Uterus (tissue), 2 donors: Measurements from ENCODE around the gene AKAP17A.

Experiments used
- POLR2A ChIP-seq, 2 donors: fragments of 450-650 bp; IDR thresholded peaks; one replicate each; pipeline ENCODE4 v1.6.1; 2016; ENCODE audit warnings: antibody characterized with exemption in 2 of 2, mild to moderate bottlenecking in 1 of 2, moderate library complexity in 1 of 2
- TF ChIP-seq, protein P1 (sequence below), 4 experiments: fragments of 200-600 bp in 2 of 4; fragments of 450-650 bp in 2 of 4; sonication (generic) in 2 of 4; IDR thresholded peaks; one replicate each; pipeline ENCODE4 v1.5.1; 2016 to 2019; ENCODE audit warnings: antibody characterized with exemption in 4 of 4, mild to moderate bottlenecking in 2 of 4, moderate library complexity in 1 of 4

DNA sequence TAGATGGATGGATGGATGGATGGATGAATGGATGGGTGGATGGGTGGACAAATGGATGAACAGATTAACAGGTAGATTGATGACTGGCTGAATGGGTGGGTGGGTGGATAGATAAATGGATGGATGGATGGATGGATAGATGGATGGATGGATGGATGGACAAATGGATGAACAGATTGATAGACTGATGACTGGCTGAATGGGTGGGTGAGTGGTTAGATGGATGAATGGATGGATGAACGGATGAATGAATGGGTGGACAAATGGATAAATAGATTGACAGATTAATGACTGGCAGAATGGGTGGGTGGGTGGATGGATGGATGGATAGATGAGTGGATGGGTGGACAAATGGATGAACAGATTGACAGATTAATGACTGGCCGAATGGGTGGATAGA is 13.6 kb upstream of the AKAP17A start:
- no peak for TF ChIP-seq POLR2A (IDR thresholded peaks at IDR 0.05)
- TF ChIP-seq, protein P1, sequence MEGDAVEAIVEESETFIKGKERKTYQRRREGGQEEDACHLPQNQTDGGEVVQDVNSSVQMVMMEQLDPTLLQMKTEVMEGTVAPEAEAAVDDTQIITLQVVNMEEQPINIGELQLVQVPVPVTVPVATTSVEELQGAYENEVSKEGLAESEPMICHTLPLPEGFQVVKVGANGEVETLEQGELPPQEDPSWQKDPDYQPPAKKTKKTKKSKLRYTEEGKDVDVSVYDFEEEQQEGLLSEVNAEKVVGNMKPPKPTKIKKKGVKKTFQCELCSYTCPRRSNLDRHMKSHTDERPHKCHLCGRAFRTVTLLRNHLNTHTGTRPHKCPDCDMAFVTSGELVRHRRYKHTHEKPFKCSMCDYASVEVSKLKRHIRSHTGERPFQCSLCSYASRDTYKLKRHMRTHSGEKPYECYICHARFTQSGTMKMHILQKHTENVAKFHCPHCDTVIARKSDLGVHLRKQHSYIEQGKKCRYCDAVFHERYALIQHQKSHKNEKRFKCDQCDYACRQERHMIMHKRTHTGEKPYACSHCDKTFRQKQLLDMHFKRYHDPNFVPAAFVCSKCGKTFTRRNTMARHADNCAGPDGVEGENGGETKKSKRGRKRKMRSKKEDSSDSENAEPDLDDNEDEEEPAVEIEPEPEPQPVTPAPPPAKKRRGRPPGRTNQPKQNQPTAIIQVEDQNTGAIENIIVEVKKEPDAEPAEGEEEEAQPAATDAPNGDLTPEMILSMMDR (IDR thresholded peaks at IDR 0.05) = no peak
